NCI-H1048 (cell line): Measurements from ENCODE around the gene KIF3A.

ENCODE experiments used
- DNase-seq: peaks from one replicate; lab custom pipeline; 2025; lab: John Stamatoyannopoulos, UW

Gene KIF3A

DNA sequence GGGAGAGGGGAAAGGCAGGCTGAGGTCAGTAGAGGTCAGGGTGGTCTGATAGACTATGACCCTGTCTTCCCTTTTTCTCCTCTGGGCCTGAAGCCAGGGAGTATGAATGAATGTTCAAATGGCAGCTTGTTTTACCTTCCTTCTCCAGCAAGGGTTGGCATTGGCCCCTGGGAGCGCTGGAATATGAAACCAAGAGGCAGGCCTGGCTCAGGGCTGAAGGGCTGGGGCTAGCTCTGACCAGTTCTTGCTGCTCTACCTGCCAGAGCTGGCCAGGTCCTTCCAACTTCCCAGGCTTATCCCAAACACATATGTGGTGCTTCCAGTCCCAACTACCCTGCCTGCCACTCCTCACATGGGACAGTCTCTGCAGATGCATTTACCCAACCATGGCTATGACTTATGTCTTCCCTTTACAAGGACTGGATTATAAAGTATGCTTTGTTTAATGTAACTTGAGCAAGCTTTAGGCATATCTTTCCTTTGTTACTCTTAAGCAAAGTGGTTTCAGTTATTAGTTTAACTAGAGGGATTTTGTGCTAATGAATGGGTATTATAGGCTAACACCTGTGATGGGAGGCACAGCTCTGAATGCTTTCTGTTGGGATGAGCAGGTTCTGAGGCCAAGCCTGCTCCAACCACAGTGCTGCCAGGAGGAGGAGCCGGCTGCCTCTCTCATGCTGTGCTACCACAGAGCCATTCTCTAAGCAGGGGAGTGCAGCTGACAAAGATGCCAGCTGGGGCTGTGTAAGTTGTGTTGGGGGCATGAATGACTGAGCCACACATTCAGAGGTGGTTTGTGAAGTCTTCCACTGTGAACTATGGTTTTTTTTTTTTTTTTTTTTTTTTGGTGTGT lies 16.0 kb upstream of the KIF3A start:
- DNase-seq: no peak

DNA sequence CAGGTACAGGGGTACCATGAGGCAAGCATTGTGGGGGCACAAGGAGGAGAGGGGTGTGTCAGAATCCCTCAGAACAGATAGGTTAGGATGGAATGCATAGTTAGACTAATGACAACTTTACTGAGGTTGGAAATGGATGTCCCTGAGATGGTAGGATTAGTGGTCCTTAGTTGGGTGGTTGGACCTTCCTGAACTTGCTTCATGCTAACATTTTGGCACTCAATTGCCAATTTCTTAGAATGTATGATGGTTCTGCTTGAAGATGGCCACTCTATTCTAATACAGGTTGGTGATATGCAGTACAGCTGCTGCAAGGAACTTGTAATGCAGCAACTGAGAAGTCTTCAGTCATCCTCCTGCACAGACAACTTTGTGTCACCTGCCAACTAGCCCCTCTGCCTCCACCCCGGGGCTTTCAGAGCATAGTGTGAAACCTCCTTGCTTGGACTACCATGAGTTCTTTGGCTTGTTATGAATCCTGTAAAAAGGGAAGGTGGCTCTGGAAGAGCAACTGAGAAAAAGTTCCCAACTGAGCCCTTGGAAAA lies 15.3 kb upstream of the KIF3A start:
- DNase-seq: no peak

DNA sequence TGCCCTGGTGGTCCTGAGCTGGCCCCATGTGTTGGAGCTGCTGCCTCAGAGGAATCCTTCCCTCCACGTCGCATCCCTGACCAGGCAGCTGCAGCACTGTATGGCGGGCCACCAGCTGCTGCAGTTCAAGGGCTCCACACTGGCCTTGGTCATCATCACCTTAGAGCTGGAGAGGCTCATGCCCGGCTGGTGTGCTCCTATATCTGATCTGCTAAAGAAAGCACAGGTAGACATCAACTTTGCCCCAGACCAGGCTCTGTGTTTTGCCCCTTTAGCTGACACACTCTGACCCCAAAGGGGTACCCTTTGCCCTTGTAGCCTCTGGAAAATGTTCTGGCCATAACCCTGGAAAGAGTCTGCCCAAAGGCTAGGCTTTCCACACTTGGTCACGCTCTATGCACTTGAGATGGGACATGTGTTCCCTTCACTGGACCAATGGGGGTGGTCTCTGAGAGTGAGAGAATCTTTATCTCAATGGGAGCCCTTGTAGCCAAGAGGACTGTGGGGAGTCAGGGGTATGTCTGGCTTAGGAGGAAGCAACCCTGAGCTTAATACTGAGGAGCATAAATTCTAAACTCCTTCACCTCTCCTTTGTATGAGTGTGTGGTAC lies 14.7 kb upstream of the KIF3A start:
- no peak for DNase-seq

DNA sequence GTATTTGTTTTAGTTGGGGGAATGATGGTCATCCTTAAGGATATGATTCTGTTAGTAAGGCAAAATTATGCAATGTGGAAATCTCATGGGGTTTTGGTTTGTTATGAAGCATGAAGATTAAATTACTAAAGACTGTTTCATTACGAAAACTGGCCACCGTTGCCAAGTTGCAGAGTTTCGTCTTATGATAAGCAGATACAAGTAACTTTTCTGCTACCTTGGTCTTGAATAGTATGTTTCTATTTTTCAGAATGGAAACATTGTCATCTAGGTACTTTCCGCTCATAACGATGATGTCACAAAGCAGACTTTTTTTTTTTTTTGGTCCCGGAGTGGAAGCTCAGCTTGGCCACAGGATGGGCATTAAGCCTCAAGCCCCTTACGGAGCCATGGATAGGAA lies 14.1 kb upstream of the KIF3A start:
- no peak for DNase-seq

DNA sequence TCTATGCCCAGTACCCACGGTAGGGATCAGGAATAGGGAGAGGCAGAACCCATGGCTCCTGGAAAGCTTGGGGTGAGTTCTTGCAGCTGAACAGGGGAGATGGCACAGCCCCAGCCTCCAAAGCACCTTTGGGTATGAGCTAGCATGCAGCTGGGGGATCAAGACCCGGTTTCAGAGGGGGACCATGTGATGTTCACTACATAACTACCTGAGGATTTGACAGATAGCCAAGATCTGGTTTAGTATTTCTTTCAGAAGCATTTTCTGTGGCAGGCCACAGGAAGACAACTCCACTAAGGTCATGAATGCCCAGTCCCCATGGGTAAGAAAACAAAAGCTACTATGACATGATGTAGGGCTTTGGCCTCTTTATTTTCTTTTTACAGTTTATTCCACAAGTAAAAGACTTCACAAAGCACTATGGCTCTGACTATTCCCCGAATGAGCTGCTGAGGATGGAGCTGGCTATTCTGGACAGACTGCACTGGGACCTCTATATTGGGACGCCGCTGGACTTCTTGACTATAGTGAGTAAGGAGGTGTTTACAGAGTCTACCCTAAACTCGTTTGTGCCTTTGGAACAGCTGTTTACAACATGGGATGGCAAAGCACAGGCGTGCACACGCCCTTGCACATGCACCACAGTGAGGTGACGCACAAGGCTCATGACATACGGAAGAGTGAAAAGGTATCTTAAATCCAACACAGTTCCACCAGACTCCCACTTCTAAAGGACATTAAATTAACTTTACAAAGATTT lies 13.3 kb upstream of the KIF3A start:
- no peak for DNase-seq

DNA sequence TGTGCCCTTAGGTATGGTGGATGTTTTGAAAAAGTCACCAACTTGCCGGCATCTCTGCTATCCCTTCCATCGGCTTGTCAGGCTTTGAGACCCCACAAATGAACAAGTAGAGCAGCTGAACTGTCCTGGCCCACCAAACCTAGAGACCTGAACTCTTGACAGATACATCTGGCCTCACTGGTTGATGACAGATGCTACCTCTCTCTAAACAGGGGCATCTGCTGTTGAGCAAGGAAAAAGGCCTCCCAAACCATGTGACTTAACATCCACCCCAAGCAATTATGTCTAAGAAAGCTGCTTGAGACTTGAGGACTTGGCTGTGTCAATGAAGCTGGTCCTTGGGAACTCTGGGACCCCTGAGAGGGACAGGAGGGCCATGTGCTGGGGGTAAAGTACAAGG lies 12.2 kb upstream of the KIF3A start:
- no peak for DNase-seq

DNA sequence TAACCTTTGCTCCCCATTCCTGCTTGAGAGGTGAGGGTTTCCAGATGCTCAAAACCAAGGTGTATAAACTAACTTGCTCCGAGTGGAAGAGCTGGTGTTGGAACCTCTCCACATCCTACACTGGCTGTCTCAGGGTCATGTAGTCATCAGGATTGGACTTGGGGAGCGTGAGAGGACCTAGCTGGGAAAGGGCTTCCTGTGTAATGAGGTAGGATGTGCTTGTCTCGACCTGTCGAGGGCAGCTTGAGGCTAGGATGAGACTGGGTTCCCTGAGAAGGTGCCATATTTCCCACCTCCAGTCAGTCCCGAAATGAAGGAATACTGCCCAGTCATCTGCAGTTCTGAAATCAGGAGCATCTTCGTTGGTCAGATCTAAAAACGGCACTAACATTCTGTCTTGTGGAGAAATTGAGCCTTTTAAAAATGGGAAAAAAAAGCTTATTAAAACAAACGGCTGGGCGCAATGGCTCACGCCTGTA lies 11.2 kb upstream of the KIF3A start:
- no peak for DNase-seq

DNA sequence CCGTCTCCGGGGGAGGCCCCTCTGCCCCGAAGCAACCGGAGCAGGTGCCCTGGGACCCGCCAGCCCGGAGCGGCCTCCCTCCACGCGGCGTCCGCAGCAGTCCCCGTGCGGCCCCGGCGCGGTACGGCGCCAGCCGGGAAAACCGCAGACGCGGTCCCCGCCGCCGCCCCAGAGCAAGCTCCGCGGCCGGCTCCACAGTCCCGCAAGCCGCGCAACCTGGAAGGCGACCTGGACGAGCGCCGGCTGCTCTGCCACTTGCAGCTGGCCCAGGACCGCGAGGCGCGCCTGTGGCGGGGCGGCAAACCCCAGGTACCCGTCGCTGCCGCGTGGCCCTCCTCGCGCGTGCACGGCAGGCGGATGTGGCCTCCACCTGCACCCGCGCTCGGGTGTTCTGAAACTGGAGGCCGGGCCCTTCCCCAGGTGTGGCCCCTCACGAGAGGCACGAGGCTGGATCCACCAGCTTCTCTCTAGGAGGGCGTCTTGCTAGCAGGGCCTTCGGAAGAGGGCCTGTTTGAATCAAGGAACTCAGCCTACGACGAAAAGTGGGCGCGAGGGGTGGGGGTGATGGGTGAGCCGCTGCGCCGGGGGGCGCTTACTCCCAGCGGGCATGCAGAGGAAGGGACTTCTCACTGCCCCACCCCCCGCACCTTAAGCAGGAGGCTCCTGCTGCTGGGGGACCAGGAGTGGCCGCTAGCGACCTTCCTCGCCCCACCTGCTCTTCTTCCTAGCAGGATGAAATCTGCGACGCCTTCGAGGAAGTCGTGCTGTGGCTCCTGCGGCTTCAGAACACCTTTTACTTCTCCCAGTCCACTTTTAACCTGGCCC lies 10.5 kb upstream of the KIF3A start:
- DNase-seq: no peak

DNA sequence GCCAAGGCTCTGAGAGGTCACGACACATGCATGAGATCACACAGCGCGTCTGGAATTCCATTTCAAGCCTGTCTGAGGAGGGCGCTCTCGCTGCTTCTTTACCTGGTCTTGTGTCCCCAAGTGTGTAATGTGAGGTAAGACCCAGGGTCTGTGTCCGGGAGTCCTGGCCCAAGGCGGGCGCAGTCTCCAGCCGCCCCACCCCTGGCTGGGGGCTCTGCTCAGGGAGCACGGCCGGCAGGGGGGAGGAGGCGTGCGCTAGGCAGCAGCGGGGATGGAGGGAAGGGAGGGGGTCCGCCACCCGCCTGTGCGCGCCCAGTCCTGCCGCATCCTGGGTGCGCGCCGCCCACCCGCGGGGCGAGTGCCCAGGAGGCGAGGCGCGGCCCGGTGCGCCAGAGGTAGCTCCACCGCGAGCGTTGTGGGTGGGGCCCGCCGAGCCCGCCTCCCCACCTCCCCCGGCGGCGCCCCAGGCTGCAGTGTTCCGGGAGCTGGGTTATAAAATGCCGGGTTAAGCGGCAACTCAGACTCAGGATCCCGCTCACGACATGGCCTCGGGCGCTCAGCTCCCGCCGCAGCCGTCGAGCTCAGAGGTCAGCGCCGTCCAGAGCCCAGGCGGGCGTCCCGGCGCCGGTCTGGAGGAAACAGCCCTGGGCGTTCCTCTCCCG lies 9.7 kb upstream of the KIF3A start, which contains the start of gene CCNI2:
Gene CCNI2, plus strand, starts transcription at position 473 of the 662 bp plus-strand sequence. Its CDS starts 70 bp downstream, at position 543.
- no peak for DNase-seq

DNA sequence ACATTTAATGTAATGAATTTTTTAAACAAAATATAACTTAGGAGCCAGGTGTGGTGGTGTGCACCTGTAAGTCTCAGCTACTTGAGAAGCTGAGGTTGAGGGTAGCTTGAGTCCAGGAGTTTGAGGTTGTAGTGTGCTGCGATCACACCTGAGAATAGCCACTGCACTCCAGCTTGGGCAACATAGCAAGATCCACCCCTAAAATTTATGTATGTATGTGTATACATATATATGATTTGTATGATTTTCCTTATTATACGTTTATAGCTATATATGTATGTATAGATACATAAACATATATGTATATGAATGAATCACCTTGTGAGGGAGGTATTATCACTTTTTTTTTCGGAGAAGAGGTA lies 9.2 kb upstream of the KIF3A start:
- no peak for DNase-seq

DNA sequence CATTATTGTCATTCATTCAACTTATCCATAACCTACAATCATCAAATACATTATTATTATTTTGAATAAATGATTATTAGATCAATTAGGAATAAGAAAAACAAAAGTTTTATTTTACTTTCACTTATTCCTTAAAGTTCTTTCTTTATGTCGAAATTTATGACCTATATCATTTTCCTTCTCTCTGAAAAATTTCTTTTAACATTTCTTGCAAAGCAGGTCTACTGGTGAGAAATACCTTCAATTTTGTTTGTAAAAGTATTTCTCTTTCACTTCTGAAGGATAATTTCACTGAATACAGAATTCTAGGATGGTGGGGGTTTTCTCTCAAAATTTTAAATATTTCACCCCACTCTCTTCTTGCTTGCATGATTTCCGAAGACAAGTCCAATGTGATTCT lies 7.3 kb upstream of the KIF3A start:
- no peak for DNase-seq

DNA sequence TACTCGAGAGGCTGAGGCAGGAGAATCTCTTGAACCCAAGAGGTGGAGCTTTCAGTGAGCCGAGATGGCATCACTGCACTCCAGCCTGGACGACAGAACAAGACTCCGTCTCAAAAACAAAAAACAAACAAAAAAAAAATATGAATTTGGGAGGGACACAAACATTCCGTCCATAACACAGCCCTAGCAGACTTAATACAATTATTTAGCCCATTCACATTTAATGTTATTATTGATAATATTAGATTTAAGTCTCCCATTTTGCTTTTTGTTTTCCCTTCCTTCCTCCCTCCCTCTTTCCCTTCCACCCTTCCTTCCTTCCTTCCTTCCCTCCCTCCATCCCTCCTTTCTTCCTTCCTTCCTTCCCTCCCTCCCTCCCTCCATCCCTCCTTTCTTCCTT lies 5.3 kb upstream of the KIF3A start:
- DNase-seq: no peak

DNA sequence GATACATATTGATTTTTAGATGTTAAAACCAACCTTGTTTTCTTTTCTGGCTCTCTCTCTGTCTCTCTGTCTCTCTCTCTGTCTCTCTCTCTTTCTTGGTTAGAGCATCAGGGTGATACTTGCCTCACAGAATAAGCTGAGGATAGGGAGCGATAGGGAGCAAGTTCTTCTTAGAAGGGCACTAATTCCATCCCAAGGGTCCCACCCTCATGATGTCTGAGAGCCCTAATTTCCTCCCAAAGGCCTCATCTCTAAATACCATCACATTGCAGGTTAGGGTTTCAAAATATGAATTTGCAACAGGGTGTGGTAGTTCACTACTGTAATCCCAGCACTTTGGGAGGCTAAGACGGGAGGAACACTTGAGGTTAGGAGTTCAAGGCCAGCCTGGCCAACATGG lies 4.8 kb upstream of the KIF3A start:
- DNase-seq: no peak

DNA sequence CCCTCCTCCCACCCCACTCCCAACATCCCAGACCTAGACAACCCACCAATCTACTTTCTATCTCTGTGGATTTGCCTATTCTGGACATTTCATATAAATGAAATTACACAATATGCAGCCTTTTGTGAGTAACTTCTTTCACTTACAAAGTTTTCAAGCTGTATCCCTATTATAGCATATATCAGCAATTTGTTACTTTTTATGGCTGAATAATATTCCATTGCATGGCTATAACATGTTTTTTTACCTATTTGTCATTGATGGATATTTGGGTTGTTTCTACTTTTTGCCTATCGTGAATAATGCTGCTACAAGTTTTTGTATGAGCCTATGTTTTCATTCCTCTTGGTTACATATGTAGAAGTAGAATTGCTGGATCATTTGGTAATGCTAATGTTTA lies 1.9 kb upstream of the KIF3A start:
- DNase-seq: no peak

DNA sequence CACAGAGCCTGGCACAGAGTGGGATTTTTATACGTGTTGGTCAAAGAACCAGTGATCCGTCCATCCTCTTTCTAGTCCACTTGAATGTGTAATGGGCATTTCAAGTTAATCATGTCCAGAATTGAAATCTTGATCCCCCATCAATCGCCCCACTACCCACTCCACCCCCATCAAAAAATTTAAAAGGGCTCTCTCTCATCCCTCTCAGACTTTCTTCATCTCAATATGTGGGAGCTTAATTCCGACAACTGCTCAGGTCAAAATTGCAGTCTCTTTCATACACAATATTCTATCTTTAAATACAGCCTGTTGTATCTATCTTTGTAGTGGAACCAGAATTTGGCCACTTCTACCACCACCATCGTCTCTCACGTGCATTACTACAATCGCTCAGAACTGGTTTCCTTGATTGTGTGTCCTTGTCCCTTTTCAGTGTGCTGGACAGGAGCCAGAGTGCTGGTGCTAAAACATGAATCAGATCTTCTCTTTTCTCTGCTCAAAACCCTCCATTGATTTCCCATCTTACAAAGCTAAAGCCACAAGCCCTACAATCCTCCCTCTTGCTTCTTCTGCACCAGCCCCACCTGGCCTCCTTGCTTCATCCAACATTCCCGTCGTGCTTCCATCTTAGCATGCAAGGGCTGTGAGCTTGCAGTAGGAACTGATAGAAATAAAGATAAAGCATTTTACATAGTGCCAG lies 786 bp upstream of the KIF3A start:
- DNase-seq: no peak

DNA sequence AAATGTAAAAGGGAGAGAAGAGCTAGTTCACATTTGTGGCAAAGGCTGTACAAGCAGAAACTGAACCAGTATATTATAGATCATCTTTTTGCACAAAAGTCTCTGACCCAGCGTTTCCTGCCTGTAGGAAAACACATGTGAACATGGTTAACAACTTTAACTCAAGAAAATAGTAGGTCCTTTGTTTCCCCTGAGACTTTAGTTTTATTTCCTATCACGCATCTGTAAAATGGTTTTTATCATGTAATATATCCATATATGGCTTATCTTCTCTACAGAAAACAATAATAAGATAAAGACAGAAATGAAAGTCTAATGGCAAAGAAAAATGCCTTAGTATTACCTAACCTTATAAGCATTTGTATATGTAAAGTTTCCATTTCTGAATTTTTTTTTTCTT lies 2.7 kb downstream of the KIF3A start:
- no peak for DNase-seq

DNA sequence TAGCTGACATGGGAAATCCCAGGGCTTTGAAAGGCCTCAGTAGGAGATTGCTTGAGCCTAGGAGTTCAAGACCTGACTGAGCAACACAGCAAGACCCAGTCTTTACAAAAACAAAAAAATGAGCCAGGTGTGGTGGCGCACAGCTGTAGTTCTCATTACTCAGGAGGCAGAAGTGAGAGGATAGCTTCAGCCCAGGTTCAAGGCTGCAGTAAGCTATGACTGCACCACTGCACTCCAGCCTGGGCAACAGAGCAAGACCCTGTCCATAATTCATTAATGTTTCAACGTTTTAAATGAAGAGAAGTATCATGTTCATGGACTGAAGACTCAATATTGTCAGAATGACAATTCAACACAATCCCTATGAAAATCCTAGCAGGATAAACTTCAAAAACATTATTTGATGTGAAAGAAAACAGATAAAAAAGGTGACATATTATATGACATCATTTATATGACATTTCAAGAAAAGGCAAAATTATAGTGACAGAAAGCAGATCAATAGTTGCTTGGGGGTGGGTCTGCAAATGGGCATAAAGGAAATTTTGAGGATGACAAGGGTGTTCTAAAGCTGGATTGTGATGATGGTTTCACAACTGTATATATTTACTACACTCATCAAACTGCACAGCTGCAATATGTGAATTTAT lies 3.7 kb downstream of the KIF3A start:
- no peak for DNase-seq

DNA sequence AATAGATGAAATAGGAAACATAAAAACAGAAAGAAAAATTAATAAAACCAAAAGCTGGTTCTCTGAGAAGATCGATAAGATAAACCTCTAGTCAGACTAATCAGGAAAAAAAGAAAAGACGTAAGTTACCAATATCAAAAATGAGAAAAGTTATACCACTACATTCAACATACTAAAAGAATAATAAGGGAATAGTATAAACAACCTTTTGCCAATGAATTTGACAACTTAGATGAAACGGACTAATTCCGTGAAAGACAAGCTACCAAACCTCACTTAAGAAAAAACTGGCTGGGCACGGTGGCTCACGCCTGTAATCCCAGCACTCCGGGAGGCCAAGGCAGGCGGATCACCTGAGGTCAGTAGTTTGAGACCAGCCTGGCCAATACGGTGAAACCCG lies 7.5 kb downstream of the KIF3A start:
- no peak for DNase-seq

DNA sequence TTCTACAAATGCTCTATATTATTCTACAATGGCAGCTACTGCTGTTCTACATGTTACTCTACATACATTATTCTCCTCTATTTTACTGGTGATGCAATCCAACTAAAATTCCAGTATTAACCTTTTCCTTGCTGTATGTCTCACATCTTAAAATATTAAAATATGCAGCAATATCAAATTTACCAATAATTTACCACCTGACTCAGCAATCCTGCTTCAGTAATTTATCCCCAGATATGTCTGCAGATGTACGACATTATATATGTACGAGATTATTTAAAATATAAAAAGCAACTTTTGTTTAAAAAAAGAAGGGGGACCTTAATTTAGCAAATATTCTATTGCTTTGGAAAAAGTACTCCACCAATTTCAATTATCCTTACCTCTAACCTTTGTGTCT lies 11.6 kb downstream of the KIF3A start:
- no peak for DNase-seq
